ENCODE results near the gene SLC2A14. TPM values are rescaled to one million over a fixed set of nuclear protein-coding genes. Genes with fewer than 3 reads are reported as not detected.
"Not testable (repeated sequence)": the region's sequence is repeated elsewhere in the genome, so short reads cannot be mapped to it uniquely, and the experiment has no call there.

SLC2A14 gene
- total RNA-seq: 1 to 10 TPM in 1 of 8 experiments, under 1 TPM in 4, not detected in 3; 0.55 to 1.7 (median 0.91) TPM

DNA sequence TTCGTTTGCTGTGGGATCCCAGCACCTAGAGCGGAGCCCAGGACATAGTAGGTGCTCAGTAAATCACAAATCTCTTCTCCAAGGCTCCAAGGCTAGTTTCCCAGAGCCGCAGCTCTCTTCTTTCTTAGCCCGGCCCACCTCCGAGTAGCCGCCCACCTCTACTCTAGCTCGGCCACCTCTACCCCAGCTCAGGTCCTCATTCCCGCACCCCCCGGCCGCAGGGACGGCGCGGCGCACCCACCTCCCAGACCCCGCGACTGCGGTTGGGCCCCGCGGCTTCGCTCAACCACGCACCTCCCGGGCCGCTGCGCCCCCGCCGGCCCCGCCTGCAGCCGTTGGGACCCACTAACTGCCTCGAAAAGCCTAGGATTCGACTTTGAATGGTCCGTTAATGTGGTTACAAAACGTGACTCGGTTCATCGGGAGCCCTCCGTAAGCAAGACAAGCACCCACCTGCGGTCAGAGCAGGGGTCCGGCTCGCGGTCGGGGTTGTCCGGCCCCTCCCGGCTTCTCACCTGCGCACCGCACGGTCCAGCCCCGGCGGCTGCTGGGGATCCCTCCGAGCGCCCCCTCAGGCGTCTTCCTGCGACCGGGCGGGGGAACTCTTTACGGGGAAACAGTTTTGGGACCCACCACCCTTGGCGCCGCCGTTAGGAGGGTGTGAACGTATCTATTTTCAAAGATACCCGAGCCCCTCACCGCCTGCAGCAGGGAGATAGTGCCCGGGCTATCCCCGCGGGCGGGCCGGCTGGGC lies at the start of gene SLC2A14:
SLC2A14 (minus strand) TSS at position 350 of the 754 bp plus-strand sequence. CDS start 3,035 bp downstream, outside the sequence.
- Histone ChIP-seq H3K4me1 (replicated peaks in 1 of 2) (no peaks in the 10 kb centered on the region), H3K4me3 (no peak within 1 kb of the TSS), H3K27ac (no peak within 1 kb of the TSS)
- ATAC-seq (replicated peaks in 6 of 8): no peak
- in situ Hi-C loops (cut with MboI; ENCODE audit: low pct_unique_long_range_greater_than_20kb in 2 of 9, low sequenced_read_pairs in 9 of 9, unreplicated experiment in 9 of 9): loop anchor here in 4 of 9 experiments (25.0 kb wide), 1 partner anchor 115 kb away; no protein-coding TSS in a partner anchor
- 58 to 100% (median 97%) methylated on average over 2 to 12 of the region's 65 CpGs; no CpG with 5 or more reads in 4 of the 10 experiments for WGBS, 10 experiments

DNA sequence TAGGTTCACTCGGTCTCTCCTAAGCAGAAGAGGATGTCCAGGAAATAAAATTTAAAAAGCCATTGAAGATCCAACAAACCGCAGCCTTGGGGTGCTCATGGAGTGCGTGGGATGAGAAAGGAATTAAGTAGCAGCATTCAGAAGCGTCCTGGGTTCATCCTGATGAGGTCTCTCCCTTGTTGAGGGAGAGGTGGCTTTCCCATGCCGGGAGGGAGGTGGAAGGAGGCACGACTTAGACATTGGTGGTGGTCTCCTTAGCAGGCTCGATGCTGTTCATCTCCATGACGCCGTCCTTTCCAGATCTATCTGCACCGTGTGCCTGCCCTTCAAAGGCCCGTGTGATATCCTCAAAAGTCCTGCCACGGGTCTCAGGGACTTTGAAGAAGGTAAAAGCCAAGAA lies 48.5 kb upstream of the SLC2A14 start:
- H3K4me3 ChIP-seq; H3K4me1 ChIP-seq (replicated peaks in 1 of 2); H3K27ac ChIP-seq; in situ Hi-C loops (cut with MboI; ENCODE audit: low pct_unique_long_range_greater_than_20kb in 2 of 9, low sequenced_read_pairs in 9 of 9, unreplicated experiment in 9 of 9): not testable (repeated sequence)
- no CpG with 5 or more reads among the region's 12 CpGs for WGBS, 10 experiments
- peak in 2 of 8 experiments; percentile 20 to 33 for ATAC-seq (replicated peaks in 6 of 8)

DNA sequence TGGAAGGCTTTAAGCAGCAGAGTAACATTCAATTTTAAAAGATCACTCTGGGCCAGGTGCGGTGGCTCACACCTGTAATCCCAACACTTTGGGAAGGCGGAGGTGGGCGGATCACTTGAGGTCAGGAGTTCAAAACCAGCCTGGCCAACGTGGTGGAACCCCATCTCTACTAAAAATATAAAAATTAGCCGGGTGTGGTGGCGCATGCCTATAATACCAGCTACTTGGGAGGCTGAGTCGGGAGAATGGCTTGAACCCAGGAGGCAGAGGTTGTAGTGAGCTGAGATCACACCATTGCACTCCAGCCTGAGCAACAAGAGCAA lies 45.5 kb upstream of the SLC2A14 start:
- WGBS, 10 experiments: 84 to 100% (median 95%) methylated on average over 2 to 7 of the region's 7 CpGs; no CpG with 5 or more reads in 1 of the 10 experiments
- H3K4me1 ChIP-seq (replicated peaks in 1 of 2); H3K27ac ChIP-seq; in situ Hi-C loops (cut with MboI; ENCODE audit: low pct_unique_long_range_greater_than_20kb in 2 of 9, low sequenced_read_pairs in 9 of 9, unreplicated experiment in 9 of 9); H3K4me3 ChIP-seq; ATAC-seq (replicated peaks in 6 of 8): not testable (repeated sequence)

DNA sequence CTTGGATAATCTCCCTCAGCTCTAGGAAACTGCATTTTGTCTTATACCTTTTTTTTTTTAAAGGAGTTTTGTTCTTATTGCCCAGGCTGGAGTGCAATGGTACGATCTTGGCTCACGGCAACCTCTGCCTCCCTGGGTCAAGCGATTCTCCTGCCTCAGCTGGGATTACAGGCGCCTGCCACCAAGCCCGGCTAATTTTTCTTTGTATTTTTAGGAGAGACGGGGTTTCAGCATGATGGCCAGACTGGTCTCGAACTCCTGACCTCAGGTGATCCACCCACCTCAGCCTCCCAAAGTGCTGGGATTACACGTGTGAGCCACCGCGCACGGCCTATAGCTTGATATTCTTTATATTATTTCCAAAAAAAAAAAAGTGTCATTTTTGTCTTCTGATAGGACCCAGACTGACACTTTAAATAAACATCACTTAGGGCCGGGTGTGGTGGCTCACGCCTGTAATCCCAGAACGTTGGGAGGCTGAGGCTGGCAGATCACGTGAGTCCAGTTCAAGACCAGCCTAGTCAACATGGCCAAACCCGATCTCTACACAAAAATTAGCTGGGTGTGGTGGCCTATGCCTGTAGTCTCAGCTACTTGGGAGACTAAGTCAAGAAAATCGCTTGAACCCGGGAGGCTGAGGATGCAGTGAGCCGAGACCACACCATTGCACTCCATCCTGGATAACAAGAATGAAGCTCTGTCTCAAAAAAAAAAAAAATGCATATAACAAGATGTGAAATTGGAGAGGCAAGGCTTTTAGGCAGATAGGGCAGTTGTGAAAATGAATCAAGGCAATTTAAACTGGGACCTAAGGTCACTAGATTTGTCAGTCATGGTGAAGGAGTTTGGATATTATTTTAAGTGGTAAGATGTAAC lies 44.9 kb upstream of the SLC2A14 start:
- Histone ChIP-seq H3K4me3 (no peak overlapping the region), H3K27ac (no peak overlapping the region), H3K4me1 (replicated peaks in 1 of 2) (no peaks in the 10 kb centered on the region)
- WGBS, 10 experiments: 82 to 100% (median 92%) methylated on average over 3 to 16 of the region's 19 CpGs; no CpG with 5 or more reads in 2 of the 10 experiments
- peak in 1 of 8 experiments; percentile 11 for ATAC-seq (replicated peaks in 6 of 8)
- in situ Hi-C loops (cut with MboI; ENCODE audit: low pct_unique_long_range_greater_than_20kb in 2 of 9, low sequenced_read_pairs in 9 of 9, unreplicated experiment in 9 of 9): no loop called here

DNA sequence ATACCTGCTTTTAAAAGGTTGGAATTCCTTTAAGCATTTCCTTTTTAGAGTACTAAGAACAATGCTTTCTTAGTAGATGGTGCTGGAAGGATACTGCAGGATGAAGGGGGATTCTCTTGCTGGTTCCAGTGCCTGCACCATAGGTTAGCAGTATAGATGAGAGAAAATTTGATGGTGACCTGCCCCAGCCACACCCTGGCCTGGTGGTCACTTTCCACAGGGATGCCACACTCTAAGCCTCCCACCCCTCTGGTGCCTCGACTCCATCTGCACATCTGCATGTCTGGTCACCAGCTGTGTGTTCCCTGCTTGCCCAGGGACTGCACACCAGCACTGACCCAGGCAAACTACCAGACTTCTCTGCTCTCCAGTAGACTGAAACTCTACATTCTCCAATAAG lies 44.2 kb upstream of the SLC2A14 start:
- 43% methylated on average over 1 of the region's 1 CpG; no CpG with 5 or more reads in 9 of the 10 experiments for WGBS, 10 experiments
- Histone ChIP-seq H3K4me3 (no peak overlapping the region), H3K27ac (no peak overlapping the region), H3K4me1 (replicated peaks in 1 of 2) (no peaks in the 10 kb centered on the region)
- peak in 5 of 8 experiments; percentile 16 to 41 (median 19) for ATAC-seq (replicated peaks in 6 of 8)
- in situ Hi-C loops (cut with MboI; ENCODE audit: low pct_unique_long_range_greater_than_20kb in 2 of 9, low sequenced_read_pairs in 9 of 9, unreplicated experiment in 9 of 9): no loop called here

DNA sequence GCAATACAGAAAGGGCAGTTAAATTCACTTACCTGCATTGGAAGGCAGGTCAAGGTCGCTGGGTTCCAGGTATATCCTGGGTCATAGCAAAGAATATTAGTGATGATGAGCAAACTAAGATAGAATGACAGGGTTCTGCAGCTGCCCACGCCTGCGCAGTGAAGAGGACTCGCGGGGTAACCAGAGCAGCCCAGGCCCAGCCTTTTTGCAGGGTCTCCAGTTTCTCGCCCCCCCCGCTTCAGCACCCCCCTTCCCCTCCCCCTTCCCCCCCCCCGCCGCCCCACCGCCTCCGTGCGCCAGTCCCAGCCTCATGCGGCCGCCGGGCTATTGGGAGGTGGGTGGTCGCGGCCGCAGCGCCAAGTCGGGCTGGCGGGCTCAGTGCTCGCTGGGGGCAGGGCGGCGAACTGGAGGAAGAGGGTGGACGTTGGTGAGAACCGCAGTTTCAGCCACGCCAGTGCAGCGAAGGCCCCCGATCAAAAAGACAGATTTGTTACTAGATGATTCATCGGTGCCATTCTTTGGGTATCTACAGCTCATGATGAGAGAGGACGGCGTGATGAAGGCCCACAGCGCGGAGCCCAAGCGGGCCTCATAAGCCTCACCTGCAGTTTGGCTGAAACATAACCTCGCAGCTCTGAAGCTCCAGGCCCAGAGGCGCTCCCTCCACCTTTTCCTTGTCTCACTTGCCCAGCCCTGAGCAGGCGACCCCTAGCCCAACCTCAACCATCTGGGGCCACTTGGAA lies 43.1 kb upstream of the SLC2A14 start:
- 0 to 98% (median 55%) methylated on average over 1 to 12 of the region's 38 CpGs; no CpG with 5 or more reads in 5 of the 10 experiments for WGBS, 10 experiments
- Histone ChIP-seq H3K27ac (no peak overlapping the region), H3K4me3 (no peak overlapping the region), H3K4me1 (replicated peaks in 1 of 2) (no peaks in the 10 kb centered on the region)
- in situ Hi-C loops (cut with MboI; ENCODE audit: low pct_unique_long_range_greater_than_20kb in 2 of 9, low sequenced_read_pairs in 9 of 9, unreplicated experiment in 9 of 9): no loop called here
- peak in 2 of 8 experiments; percentile 16 to 33 for ATAC-seq (replicated peaks in 6 of 8)

DNA sequence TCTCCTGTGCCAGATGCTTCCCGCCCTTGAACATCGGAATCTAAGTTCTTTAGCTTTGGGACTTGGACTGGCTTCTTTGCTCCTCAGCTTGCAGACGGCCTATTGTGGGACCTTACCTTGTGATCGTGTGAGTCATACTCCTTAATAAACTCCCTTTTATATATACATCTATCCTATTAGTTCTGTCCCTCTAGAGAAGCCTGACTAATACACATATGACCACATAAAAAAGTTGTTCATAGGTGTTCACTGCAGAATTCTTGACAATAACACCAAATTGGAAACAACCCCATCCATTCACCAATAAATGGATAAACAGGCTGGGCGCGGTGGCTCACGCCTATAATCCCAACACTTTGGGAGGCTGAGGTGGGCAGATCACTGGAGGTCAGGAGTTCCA lies 37.4 kb upstream of the SLC2A14 start:
- 0 to 94% (median 78%) methylated on average over 1 to 7 of the region's 7 CpGs for WGBS, 10 experiments
- H3K27ac ChIP-seq; H3K4me1 ChIP-seq (replicated peaks in 1 of 2); H3K4me3 ChIP-seq; in situ Hi-C loops (cut with MboI; ENCODE audit: low pct_unique_long_range_greater_than_20kb in 2 of 9, low sequenced_read_pairs in 9 of 9, unreplicated experiment in 9 of 9): not testable (repeated sequence)
- ATAC-seq (replicated peaks in 6 of 8): peak in 2 of 8 experiments; percentile 20 to 38

DNA sequence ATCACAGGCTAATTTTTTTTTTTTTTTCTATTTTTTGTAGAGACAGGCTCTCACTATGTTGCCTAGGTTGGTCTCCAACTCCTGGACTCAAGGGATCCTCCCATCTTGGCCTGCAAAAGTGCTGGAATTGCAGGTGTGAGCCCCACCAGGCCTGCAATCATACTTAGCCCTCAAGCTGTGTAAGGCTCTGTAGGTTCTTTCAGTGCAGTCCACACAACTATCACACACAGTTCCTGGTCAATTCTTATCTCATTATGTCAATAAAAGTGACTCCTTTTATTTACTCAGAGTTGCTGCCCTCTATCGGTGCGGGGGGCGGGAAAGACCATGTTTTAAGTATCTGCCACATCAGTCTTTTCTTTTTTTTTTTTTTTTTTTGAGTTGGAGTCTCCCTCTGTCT lies 34.3 kb upstream of the SLC2A14 start:
- peaks cover 7 to 8% of the 10 kb centered on the region in 2 donors for H3K4me1 ChIP-seq (replicated peaks in 1 of 2)
- no peak overlapping the region for H3K27ac ChIP-seq
- in situ Hi-C loops (cut with MboI; ENCODE audit: low pct_unique_long_range_greater_than_20kb in 2 of 9, low sequenced_read_pairs in 9 of 9, unreplicated experiment in 9 of 9): no loop called here
- ATAC-seq (replicated peaks in 6 of 8): peak in 3 of 8 experiments; percentile 46 to 70 (median 66)
- 0 to 62% (median 30%) methylated on average over 1 to 3 of the region's 3 CpGs; no CpG with 5 or more reads in 1 of the 10 experiments for WGBS, 10 experiments
- no peak overlapping the region for H3K4me3 ChIP-seq

DNA sequence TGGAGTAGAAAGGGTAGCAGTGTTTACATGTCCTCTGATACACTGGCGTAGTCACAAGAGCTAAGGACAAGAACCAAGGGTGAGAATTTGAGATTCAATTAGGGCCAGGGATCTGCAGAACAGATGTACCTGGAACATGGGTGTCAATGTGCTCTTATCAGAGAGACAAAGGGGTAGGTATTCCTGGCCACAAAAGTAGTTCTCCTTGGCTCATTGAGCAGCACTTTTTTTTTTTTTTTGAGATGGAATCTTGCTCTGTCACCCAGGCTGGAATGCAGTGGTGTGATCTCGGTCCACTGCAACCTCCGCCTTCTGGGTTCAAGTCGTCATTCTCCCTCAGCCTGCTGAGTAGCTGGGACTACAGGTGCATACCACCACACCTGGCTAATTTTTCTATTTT lies 33.6 kb upstream of the SLC2A14 start:
- ATAC-seq (replicated peaks in 6 of 8); H3K4me3 ChIP-seq; H3K4me1 ChIP-seq (replicated peaks in 1 of 2); in situ Hi-C loops (cut with MboI; ENCODE audit: low pct_unique_long_range_greater_than_20kb in 2 of 9, low sequenced_read_pairs in 9 of 9, unreplicated experiment in 9 of 9); H3K27ac ChIP-seq: not testable (repeated sequence)
- WGBS, 10 experiments: 69 to 100% (median 84%) methylated on average over 1 to 3 of the region's 4 CpGs; no CpG with 5 or more reads in 4 of the 10 experiments

DNA sequence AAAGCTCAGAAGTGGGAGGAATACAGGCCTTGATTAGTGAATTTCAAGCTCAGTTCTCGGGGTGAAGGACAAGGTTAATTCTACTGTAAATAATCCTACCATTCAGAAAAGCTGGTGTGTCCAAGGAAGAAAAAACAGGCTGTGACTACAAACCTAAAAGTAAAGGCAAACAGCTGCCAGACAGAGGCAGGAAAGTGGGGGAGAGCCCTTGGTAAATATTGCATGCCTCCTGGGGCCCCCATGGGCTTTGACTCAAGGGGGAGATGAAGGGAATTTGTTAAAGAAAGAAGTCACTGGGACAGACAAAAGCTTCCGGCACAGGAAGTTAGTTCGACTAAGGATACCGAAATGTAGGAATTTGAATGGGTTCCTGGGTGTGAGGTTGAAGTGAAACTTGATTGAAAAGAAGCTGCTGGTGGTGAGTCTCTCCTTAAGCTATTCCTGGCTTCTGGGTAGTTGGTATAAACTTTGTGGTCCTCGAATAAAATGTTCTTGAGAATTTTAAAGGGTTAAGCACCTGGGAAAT lies 32.9 kb upstream of the SLC2A14 start:
- in situ Hi-C loops (cut with MboI; ENCODE audit: low pct_unique_long_range_greater_than_20kb in 2 of 9, low sequenced_read_pairs in 9 of 9, unreplicated experiment in 9 of 9); H3K4me1 ChIP-seq (replicated peaks in 1 of 2); H3K27ac ChIP-seq; H3K4me3 ChIP-seq: not testable (repeated sequence)
- 0 to 22% (median 14%) methylated on average over 1 to 2 of the region's 5 CpGs; no CpG with 5 or more reads in 1 of the 10 experiments for WGBS, 10 experiments
- ATAC-seq (replicated peaks in 6 of 8): peak in 5 of 8 experiments; percentile 21 to 53 (median 37)

DNA sequence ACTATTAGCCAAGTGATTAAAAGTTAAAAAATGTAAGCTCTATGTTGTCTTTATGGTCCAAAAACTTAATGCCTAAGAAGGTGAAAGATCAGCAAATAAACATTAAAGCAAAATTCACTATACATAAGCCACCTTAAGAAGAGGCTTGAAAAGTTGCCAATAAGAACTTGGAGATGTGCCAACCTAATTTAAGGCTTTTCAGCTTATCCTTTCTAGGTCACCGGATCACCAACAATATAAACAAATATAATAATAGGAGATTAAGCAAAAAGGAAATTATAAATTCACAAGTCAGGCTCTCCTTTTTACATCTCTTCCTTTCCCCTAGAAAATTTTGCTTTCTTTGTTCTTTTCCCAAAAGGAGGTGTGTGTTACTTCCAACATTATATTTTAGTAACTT lies 32.4 kb upstream of the SLC2A14 start:
- ATAC-seq (replicated peaks in 6 of 8): no peak
- in situ Hi-C loops (cut with MboI; ENCODE audit: low pct_unique_long_range_greater_than_20kb in 2 of 9, low sequenced_read_pairs in 9 of 9, unreplicated experiment in 9 of 9): no loop called here
- Histone ChIP-seq H3K27ac (no peak overlapping the region), H3K4me3 (no peak overlapping the region), H3K4me1 (replicated peaks in 1 of 2) (peaks cover 7 to 8% of the 10 kb centered on the region in 2 donors)
- 0 to 50% (median 26%) methylated on average over 1 of the region's 1 CpG; no CpG with 5 or more reads in 1 of the 10 experiments for WGBS, 10 experiments

DNA sequence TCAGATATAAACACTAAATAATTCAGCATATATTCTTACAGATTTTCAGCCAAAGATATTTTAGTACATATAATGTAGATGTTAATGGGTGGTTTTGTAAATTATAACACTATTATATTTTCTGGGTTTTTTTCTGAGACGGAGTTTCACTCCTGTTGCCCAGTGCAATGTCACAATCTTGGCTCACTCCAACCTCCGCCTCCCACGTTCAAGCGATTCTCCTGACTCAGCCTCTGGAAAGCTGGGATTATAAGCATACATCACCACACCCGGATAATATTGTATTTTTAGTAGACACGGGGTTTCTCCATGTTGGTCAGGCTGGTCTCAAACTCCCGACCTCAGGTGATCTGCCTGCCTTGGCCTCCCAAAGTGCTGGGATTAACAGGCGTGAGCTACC lies 29.7 kb upstream of the SLC2A14 start:
- H3K4me1 ChIP-seq (replicated peaks in 1 of 2); in situ Hi-C loops (cut with MboI; ENCODE audit: low pct_unique_long_range_greater_than_20kb in 2 of 9, low sequenced_read_pairs in 9 of 9, unreplicated experiment in 9 of 9); ATAC-seq (replicated peaks in 6 of 8); H3K27ac ChIP-seq; H3K4me3 ChIP-seq: not testable (repeated sequence)
- 10 to 100% (median 93%) methylated on average over 2 to 8 of the region's 8 CpGs; no CpG with 5 or more reads in 2 of the 10 experiments for WGBS, 10 experiments

All from motor neuron (in vitro differentiated cells).